DMS 273 (cell line): ENCODE data around the gene USP40.
"Not testable (repeated sequence)": the region's sequence is repeated elsewhere in the genome, so short reads cannot be mapped to it uniquely, and the experiment has no call there.

Source experiments
- DNase-seq: peaks from one replicate; lab custom pipeline; 2025; ENCODE audit not compliant: unreplicated experiment; lab: John Stamatoyannopoulos, UW

Gene USP40, protein sequence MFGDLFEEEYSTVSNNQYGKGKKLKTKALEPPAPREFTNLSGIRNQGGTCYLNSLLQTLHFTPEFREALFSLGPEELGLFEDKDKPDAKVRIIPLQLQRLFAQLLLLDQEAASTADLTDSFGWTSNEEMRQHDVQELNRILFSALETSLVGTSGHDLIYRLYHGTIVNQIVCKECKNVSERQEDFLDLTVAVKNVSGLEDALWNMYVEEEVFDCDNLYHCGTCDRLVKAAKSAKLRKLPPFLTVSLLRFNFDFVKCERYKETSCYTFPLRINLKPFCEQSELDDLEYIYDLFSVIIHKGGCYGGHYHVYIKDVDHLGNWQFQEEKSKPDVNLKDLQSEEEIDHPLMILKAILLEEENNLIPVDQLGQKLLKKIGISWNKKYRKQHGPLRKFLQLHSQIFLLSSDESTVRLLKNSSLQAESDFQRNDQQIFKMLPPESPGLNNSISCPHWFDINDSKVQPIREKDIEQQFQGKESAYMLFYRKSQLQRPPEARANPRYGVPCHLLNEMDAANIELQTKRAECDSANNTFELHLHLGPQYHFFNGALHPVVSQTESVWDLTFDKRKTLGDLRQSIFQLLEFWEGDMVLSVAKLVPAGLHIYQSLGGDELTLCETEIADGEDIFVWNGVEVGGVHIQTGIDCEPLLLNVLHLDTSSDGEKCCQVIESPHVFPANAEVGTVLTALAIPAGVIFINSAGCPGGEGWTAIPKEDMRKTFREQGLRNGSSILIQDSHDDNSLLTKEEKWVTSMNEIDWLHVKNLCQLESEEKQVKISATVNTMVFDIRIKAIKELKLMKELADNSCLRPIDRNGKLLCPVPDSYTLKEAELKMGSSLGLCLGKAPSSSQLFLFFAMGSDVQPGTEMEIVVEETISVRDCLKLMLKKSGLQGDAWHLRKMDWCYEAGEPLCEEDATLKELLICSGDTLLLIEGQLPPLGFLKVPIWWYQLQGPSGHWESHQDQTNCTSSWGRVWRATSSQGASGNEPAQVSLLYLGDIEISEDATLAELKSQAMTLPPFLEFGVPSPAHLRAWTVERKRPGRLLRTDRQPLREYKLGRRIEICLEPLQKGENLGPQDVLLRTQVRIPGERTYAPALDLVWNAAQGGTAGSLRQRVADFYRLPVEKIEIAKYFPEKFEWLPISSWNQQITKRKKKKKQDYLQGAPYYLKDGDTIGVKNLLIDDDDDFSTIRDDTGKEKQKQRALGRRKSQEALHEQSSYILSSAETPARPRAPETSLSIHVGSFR

DNA sequence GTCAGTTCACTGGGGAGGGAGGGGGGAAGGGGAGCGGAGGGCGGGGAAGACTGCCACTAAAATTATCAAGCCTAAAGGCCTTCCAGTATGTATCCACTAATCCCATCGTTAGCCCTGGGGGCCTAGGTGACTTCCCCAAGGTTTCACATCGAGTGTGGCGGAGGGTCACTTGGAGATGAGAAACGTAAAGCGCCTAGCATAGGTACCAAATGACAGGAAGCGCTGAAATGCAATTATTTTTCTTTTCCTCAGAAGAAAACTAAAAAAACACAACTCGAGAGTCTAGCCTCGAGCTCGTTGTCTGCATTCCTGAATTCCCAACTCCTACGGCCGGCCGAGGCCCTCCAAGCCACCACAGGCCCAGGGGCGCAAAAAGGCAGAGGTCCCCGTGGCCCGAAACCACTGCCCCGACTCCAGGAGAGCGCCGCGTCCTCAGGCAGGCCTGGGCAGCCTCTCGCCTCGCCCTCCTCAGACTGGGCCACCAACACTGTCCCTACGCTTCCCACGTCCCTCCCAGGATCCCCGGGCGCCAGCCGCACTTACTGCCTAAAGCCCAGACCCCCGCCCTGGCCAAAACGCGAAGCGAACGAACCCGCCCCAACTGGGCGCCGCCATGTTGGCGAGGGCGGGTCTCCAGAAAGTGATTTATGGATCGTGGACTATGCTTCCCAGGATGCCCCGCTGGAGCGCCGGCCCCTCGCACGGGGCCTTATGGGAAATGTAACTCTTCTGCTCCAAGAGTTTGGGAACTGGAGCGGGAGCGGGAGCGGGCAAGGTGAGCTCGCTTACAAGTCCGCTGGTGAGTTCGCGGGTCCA, at the start of gene USP40:
Gene USP40 (minus strand): TSS at position 642 of the 816 bp plus-strand sequence. CDS start 1,228 bp downstream, outside the sequence.
- peak; percentile 98 for DNase-seq

DNA sequence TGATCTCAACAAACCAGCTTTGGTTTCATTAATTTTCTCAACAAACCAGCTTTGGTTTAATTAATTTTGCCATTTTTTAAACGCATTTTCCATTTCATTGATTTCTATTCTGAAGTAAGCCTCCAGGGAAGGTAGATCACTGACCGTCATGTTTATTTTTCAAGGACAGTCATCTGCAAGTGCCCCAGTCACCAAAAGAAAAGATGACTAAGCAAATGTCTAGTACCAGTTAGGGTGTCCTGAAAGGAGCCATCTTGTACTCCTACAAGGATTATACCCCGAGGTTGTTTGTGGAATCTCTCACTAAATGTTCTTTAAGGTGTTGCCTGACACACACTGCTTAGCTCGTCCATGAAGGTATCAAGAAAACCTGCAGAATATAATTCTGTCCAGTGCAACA, 44.7 kb upstream of the USP40 start:
- DNase-seq, result no peak

DNA sequence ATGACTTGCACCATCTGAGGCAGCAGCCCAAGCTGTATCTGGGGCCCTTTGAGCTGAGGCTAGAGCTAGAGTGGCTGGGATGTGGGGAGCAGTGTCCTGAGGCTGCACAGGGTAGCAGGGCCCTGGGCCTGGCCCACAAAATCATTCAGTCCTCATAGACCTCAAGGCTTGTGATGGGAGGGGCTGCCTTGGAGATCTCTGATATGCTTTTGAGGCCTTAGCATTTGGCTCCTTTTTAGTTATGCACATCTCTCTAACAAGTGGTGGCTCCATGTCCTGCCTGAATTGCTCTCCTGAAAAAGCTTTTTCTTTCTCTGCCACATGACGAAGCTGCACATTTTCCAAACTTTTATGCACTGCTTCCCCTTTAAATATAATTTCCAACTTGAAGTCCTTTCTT, 39.1 kb upstream of the USP40 start:
- DNase-seq, result no peak

DNA sequence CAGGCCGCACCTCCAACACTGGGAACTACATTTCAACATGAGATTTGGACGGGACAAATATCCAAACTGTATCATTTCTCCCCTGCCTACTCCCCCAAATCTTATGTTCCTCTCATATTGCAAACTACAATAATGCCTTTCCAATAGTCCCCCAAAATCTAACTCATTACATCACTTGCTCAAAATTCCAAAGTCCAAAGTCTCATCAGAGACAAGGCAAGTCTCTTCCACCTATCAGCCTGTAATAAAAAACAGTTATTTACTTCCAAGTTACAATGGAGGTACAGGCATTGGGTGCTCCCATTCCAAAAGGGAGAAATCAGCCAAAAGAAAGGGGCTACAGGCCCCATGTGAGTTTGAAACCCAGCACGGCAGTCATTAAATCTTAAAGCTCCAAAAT, 38.2 kb upstream of the USP40 start:
- no peak for DNase-seq

DNA sequence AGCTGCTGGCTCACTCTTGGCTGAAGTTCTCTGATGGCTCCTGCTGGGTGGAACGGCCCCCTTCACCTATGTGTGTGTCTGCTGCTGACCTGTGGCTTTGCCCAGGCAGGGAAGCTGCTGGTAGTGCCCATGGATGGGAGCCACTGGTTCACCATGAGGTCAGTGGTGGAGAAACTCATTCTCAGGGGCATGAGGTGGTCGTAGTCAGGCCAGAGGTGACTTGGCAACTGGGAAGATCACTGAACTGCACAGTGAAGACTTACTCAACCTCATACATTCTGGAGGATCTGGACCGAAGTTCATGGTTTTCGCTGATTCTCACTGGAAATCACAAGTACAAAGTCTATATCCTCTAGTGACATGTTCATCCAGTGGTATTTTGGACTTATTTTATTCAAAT, 36.9 kb upstream of the USP40 start:
- no peak for DNase-seq

DNA sequence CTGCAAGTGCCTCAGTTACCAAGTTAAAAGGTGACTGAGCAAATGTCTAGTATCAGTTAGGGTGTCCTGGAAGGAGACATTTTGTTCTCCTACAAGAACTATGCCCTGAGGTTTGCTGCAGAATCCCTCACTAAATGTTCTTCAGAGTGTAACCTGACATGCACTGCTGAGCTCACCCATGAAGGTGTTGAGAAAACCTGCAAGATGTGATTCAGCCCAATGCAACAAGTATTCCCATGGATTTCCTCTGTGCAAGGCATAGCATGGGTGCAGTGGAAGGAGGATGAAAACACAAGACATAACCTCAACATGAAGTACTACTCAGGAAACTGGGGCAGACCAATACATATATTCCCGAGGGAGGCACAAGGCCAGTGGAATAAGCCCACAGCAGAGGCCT, 35.5 kb upstream of the USP40 start:
- no peak for DNase-seq

DNA sequence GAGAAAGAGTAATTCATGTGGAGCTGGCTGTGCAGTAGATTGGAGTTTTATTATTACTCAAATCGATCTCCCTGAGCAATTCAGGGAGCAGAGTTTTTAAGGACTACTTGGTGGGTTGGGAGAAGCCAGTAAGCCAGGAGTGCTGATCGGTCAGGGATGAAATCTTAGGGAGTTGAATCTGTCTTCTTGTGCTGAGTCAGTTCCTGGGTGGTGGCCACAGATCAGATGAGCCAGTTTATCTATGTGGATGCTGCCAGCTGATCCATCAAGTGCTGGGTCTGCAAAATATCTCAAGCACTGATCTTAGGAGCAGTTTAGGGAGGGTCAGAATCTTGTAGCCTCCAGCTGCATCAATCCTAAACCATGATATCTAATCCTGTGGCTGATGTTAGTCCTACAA, 33.8 kb upstream of the USP40 start:
- no peak for DNase-seq

DNA sequence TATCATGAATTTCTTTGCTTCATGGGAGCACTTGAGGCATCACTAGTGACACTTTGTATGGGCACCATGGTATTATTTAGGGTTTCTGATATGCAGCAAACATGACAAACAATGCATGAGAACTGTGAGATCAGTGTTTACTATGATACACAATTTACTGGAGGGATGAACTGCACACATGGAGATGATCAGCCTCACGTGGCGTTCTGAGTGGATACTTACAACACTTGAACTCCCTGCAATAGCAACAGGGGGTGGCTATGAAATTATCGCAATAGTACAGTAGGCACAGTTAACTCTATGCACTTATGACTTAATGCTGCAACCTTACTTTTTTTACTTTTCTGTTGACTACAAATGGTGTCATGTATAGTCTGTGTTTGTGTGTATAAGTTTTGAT, 32.4 kb upstream of the USP40 start:
- DNase-seq, result no peak

DNA sequence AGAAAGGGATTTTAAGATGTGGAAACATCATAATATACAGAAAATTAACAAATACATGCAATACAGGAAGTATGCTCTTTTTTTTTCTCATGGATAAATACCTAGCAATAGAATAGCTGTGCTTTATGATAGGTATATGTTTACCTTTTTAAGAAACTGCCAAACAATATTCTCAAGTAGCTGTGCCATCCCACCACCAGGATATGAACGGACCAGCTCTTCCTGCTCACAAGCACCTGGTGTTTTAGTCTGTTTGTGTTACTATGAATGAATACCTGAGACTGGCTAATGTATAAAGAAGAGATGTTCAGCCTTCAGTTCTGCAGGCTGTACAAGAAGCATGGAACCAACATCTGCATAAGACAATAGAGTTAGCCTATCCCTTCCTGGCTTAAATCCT, 30.9 kb upstream of the USP40 start:
- DNase-seq, result no peak

DNA sequence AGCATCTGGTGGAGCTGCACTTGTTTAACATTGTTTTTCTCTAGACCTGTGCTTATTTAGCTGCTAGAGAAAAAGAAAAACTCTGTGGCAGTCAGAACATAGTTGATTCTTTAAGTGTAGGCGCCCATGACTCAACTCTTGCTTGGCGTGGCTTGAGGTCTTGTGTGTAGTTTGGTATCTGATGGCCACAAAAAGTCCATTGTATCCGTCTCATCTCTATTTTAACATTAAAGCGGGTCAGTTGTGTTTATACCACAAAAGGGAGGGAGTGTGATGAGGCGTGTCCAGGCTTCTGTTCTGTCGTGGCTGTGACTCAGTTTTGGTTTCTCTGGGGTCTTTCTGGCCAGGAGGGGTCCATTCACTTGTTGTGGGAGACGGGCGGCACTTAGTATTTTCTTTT, 26.6 kb upstream of the USP40 start:
- DNase-seq, result no peak

DNA sequence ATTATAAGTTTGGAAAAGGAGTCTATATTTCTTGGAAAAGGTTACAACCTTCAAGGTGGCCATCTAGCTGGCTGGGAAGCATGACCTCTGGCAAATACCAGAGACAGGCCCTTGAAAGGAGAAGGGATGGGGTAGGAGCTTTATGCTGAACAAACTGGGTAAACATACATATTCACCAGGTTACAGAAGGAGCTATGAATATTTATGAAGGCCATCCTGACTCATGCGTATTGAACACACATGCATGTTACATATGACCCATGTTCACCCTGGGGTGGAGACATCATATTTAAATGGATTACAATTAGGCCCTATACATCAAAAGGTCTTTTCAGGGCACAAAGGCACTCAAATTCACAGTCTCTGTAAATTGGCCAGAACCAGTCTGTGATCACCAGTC, 26.1 kb upstream of the USP40 start:
- DNase-seq, result not testable (repeated sequence)

DNA sequence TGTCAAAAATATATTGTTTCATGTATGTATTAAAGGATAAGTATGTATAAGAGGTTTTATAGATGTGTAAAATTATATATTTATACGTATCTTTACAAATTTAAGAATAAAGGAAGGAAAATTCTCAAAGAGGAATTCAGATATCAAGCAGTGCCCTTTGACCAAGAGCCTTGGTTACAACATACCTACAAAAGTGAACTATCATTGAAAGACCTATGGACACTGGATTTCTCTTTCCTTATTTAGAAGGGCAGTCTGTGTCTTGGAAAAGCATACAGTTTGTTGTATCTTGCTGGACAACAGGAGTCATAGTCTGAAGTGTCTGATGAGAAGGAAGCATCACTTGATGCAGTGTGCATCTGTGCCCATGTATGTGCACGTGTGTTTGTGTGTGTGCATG, 21.8 kb upstream of the USP40 start:
- no peak for DNase-seq

DNA sequence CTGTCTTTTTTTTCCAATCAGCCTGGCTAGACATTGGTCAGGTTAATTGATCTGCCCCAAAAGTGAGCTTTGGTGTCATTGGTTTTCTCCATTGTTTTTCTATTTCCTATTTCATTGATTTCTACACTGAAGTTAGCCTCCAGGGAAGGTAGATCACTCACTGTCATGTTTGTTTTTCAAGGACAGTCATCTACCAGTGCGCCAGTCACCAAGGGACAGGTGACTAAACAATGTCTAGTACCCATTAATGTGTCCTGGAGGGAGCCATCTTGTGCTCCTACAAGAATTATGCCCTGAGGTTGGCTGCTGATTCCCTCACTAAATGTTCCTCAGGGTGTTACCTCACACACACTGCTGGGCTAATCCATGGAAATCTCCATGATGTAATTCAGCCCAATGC, 17.6 kb upstream of the USP40 start:
- DNase-seq, result no peak

DNA sequence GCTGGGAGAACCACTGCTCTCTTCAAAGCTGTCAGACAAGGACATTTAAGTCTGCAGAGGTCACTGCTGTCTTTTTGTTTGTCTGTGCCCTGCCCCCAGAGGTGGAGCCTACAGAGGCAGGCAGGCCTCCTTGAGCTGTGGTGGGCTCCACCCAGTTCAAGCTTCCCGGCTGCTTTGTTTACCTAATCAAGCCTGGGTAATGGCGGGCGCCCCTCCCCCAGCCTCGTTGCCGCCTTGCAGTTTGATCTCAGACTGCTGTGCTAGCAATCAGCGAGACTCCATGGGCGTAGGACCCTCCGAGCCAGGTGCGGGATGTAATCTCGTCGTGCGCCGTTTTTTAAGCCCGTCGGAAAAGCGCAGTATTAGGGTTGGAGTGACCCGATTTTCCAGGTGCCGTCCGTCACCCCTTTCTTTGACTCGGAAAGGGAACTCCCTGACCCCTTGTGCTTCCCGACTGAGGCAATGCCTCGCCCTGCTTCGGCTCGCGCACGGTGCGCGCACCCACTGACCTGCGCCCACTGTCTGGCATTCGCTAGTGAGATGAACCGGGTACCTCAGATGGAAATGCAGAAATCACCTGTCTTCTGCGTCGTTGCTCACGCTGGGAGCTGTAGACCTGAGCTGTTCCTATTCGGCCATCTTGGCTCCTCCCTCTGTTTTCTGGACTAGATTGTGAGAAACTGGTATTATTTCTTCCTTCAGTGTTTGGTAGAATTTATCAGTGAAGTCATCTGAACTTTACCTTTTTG, 16.8 kb upstream of the USP40 start:
- DNase-seq, result not testable (repeated sequence)

DNA sequence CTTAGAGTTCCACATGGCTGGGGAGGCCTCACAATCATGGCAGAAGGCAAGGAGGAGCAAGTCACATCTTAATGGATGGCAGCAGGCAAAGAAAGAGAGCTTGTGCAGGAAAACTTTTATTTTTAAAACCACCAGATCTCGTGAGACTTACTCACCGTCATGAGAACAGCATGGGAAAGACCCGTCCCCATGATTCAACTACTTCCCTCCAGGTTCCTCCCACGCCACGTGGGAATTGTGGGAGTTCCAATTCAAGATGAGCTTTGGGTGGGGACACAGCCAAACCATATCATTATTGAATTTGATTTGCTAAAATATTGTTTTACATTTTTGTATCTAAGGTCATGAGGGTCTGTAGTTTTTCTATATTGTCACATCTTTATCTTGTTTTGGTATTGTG, 10.8 kb upstream of the USP40 start:
- not testable (repeated sequence) for DNase-seq

DNA sequence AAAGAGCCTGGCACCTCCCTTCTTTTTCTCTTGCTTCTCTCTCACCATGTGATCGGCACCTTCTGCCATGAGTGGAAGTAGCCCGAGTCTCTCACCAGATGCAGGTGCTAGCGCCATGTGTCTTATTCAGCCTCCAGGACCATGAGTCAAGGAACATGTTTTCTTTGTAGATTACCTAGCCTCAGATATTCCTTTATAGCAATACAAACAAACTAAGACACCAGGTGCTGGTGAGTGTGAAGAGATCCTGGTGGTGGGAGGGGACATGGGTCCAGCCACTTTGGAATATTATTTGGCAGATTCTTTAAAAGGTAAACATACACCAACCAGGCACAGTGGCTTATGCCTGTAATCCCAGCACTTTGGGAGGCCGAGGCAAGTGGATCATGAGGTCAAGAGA, 5.9 kb upstream of the USP40 start:
- peak; percentile 12 for DNase-seq

DNA sequence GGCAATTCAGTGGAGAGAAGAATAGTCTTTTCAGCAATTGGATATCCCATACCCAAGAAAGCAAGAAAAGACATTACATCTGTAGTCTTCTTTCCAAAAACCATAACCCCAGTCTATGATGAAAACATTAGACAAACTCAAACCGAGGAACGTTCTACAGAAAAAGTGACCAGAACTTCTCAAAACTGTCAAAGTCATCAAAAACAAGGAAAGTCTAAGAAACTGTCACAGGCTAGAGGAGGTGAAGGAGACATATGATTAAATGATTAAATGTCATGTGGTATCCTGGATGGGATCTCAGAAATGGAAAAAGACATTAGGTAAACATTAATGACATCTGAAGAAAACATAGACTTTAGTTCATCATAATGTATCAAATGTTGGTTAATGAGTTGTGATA, 4.9 kb upstream of the USP40 start:
- no peak for DNase-seq

DNA sequence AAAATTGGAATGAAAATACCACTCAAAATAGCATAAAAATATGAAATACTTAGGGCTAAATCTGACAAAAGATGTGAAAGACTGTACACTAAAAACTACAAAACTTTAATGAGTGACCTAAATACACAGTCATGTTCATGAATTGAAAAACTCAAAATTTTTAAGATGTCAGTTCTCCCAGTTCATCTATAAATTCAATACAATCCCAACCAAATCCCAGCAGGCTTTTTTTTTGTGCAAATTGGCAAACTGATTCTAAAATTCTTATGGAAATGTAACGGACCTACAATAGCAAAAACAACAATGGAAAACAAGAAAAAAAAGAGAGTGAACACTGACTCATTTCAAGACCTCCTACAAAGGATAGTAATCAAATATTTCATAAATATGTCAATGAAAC, 4.4 kb upstream of the USP40 start:
- DNase-seq, result no peak

DNA sequence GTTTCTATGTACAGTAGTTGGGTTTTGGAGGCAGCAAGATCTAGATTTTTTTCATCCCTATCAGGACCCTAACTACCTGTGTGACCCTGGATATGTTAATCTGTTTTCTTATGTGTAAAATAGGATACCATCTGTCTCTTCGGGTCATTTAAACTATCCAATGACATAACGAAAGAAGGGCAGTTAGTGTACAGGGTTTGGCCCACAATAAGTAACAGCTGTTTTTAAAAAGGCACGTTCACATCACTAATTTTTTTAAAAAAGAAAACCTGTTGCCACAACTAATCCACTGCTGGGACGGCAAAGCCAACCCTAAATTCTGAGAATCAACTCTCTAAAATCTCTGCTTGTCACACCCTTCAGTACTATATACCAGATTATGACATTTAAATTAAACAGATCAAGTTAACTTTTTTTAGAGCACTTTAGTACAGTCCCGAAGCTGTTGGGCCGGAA, 869 bp downstream of the USP40 start:
- DNase-seq, result peak; percentile 53
